GM18505 (cell line): ENCODE measurements around the gene THTPA.
A peak's percentile ranks its signal among the peaks of the same experiment; 100 is the strongest.
"Not testable (repeated sequence)": the region's sequence is repeated elsewhere in the genome, so short reads cannot be mapped to it uniquely, and the experiment has no call there.

Experiments used
- ATAC-seq: cut with Tn5 transposase; IDR thresholded peaks from one replicate; pipeline ENCODE4 v1.9.1; 2021; ENCODE audit not compliant: unreplicated experiment
- POLR2A ChIP-seq: IDR thresholded peaks from 4 replicates; pipeline ENCODE4 v1.6.1; 2011; ENCODE audit warnings: borderline replicate concordance; ENCODE audit not compliant: insufficient read depth, insufficient read length; ENCODE audit errors: extremely low read depth

THTPA gene

DNA sequence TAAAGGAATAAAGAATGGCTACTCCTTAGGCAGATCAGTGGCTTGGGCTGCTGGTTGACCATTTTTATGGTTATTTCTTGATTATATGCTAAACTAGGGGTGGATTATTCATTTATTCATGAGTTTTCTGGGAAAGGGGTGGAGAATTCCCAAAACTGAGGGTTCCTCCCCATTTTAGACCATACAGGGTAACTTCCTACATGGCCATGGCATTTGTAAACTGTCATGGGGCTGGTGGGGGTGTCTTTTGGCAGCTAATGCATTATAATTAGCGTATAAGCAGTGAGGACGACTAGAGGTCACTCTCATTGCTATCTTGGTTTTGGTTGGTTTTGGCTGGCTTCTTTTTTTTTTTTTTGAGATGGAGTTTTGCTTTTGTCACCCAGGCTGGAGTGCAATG, 48.1 kb downstream of the THTPA start:
- ATAC-seq = no peak
- TF ChIP-seq POLR2A = no peak

DNA sequence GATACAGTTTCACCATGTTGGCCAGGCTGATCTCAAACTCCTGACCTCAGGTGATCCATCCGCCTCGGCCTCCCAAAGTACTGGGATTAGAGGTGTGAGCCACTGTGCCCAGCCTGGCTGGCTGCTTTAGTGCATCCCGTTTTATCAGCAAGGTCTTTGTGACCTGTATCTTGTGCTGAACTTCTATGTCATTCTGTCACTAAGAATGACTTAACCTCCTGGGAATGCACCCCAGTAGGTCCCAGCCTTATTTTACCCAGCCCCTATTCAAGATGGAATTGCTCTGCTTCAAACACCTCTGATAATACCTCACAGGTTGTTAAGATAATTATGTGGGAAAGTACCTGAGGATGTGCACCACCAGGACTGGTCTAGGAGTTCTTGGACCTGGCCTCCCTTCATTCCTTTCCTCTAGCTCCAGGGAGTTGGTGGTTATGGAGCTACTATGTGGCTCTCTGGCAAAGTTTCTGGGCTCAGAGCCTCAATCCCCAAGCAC, 48.7 kb downstream of the THTPA start:
- ATAC-seq = no peak
- TF ChIP-seq POLR2A = no peak

DNA sequence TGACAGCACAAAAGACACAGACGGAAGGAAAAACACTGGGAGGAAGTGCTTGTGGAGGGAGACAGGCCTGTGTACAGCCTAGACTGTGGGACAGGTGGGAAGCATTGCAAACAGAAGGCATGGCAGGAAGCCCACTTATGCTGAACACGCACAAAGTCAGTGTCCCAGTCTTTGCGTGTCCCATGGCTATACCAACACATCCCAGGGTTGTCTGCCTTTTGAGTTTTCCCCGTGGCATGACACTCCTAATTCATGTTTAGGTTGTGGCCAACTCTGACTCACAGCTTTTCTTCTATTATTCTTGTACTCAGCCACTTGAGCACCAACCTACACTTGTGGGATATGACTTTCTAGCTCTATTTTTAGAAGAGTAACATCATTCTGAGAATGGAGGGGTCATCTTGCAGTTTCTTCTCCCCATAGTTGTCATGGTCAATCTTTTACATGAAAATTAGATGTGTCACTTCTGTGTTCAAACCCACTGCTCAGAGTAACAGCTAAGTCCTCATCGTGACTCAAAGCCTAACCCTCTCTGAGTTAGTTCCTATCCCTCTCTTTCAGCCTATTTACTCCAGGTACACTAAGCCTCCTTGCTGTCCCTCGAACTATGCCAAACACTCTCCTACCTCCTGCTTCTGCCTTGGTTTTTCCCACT, 50.0 kb downstream of the THTPA start:
- ATAC-seq = peak; percentile 75
- TF ChIP-seq POLR2A = peak; percentile 47

DNA sequence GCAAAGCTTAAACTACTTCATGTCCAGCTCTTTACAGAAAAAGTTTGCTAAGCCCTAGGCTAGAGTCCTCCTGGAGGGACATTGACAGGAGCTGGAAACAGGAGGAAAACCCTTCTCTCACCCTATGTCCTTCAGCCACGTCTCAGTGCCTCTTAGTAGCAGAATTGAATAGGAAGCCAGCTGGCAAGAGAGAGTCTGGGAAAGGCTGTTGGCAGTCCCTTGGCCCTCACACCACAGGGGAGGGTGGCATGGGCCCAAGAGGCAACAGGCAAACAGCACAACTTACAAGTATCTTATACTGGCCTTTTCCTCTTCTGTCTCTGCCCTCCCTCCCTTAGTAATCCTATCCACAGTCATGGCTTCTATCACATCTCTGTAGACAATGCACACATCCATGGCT, 52.4 kb downstream of the THTPA start:
- no peak for ATAC-seq
- no peak for TF ChIP-seq POLR2A

DNA sequence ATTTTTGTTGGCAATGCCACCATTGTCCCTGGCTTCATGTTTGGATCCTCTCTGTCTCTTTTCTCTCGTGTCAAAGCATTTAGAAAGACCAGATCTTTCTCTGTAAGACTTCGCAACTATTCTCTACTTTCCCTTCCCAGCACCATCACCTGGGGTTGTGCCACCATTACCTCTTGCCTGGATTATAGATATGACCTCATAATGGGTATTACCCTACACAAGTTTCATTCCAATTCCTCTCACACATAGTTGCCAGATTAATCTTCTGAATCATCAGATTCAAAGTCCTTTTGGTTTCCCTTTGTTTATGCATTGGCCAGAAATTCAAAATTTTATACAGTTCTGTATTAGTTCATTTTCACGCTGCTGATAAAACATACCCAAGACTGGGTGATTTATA, 52.9 kb downstream of the THTPA start:
- ATAC-seq = no peak
- TF ChIP-seq POLR2A = no peak

DNA sequence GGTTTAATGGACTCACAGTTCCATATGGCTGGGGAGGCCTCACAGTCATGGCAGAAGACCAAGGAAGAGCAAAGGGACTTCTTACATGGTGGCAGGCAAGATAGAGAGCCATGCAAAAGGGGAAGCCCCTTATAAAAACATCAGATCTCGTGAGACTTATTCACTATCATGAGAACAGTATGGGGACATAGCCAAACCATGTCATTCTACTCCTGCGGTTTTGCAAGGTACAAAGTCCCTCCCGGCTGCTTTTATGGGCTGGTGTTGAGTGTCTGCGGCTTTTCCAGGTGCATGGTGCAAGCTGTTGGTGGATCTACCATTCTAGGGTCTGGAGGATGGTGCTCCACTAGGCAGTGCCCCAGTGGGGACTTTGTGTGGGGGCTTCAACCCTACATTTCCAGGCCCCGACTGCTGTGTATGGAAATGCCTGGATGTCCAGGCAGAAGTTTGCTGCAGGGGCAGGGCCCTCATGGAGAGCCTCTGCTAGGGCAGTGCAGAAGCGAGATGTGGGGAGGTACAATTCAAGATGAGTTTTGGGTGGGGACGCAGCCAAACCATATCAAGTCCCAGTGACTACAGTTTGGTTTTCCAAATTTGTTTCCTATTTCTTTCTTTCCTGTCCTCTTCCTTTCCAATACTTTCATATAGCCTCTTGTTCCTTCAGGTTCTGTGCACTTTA, 53.5 kb downstream of the THTPA start:
- ATAC-seq = not testable (repeated sequence)
